ENCODE data around the gene PEX11B. TPM values are rescaled to one million over a fixed set of nuclear protein-coding genes. Genes with fewer than 3 reads are reported as not detected.

The PEX11B gene
- total RNA-seq, 1 experiment from 2014 or later, result 13.7 TPM

DNA sequence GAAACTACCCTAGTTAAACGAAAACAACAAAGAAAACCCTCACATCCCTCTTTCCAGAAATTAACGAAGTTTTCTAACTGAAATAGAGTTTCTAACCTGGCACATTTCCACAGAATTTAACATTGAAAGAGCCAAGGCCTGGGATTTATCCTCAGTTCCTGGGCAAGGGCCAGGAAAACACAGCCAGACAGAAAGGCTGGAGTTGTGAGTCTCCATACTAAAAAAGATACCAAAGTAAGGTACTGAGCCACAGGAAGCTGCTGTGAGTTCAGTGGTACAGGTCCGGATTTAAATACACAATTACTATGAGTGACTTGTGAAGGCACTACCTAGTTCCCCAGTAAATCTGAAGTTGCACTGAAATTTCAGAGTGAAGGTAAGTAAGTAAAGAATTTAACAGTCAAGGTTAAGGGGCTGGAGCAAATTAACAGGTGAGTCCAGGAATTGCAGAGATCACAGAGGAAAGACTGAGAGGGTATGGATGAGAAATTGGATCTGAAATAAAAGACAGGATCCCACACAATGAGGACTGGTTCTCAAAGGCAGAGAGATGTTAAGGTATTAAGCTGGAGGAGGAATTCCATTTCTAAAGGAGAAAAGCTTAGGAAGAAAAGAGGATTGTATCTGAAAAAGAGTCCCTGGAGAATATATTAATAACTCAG is 38.4 kb upstream of the PEX11B start:
- H3K4me2 ChIP-seq (ENCODE audit: insufficient read depth, insufficient read length, low read length), result peak overlapping the region; percentile 92
- TF ChIP-seq, protein P1, sequence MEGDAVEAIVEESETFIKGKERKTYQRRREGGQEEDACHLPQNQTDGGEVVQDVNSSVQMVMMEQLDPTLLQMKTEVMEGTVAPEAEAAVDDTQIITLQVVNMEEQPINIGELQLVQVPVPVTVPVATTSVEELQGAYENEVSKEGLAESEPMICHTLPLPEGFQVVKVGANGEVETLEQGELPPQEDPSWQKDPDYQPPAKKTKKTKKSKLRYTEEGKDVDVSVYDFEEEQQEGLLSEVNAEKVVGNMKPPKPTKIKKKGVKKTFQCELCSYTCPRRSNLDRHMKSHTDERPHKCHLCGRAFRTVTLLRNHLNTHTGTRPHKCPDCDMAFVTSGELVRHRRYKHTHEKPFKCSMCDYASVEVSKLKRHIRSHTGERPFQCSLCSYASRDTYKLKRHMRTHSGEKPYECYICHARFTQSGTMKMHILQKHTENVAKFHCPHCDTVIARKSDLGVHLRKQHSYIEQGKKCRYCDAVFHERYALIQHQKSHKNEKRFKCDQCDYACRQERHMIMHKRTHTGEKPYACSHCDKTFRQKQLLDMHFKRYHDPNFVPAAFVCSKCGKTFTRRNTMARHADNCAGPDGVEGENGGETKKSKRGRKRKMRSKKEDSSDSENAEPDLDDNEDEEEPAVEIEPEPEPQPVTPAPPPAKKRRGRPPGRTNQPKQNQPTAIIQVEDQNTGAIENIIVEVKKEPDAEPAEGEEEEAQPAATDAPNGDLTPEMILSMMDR (conservative IDR thresholded peaks at IDR 0.05), result no peak
- H3K79me2 ChIP-seq (ENCODE audit: insufficient read depth, low read length), result no peaks in the 10 kb centered on the region
- H2AFZ ChIP-seq (ENCODE audit: low read length), result no peak overlapping the region
- H3K27ac ChIP-seq (ENCODE audit: insufficient read length, low read depth, low read length), result no peak overlapping the region
- H3K56ac ChIP-seq (ENCODE audit: insufficient read length, low read depth, low read length), result no peak overlapping the region
- no peak overlapping the region for H3K14ac ChIP-seq (ENCODE audit: insufficient read depth, low read length)
- Mint-ChIP-seq H3K36me3 (ENCODE audit: insufficient read depth in 1 of 3, low read depth in 3 of 3) (no peaks in the 10 kb centered on the region; a peak in 1 of 7 replicates), H3K9me3 (no peaks in the 10 kb centered on the region), H3K4me3 (peak overlapping the region; percentile 77 to 82), H3K4me1 (peaks cover 27 to 28% of the 10 kb centered on the region in 2 experiments), H3K27ac (no peak overlapping the region), H3K27me3 (ENCODE audit: low read depth) (peaks cover 59% of the 10 kb centered on the region)
- H2BK5ac ChIP-seq (ENCODE audit: insufficient read length, low read length), result no peak overlapping the region
- H3K4me1 ChIP-seq (ENCODE audit: insufficient read depth, low read length), result no peaks in the 10 kb centered on the region; the same call in 1 of the 2 replicates
- no peak overlapping the region for H3T11ph ChIP-seq (ENCODE audit: low read length)
- H3K9ac ChIP-seq (ENCODE audit: extremely low read depth, insufficient read length, low read length), result no peak overlapping the region
- H2BK15ac ChIP-seq (ENCODE audit: low read depth, low read length), result no peak overlapping the region
- H3K23me2 ChIP-seq (ENCODE audit: insufficient read length, low read depth, low read length, poor library complexity, severe bottlenecking), result peaks cover 19% of the 10 kb centered on the region
- H3K27me3 ChIP-seq (ENCODE audit: insufficient read depth, low read length), result peaks cover 26% of the 10 kb centered on the region; the same call in 1 of the 2 replicates
- no peak overlapping the region for H3K23ac ChIP-seq (ENCODE audit: insufficient read length, low read depth, low read length)
- H3K79me1 ChIP-seq (ENCODE audit: insufficient read depth, low read depth, low read length, poor library complexity, severe bottlenecking), result no peaks in the 10 kb centered on the region
- H3K4ac ChIP-seq (ENCODE audit: low read depth, low read length), result no peak overlapping the region
- no peak overlapping the region for H2BK12ac ChIP-seq (ENCODE audit: insufficient read length, low read depth, low read length)
- H4K91ac ChIP-seq (ENCODE audit: insufficient read length, low read depth, low read length), result no peak overlapping the region
- H2BK20ac ChIP-seq (ENCODE audit: low read depth, low read length, poor library complexity, severe bottlenecking), result no peak overlapping the region
- no peak overlapping the region for H2AK5ac ChIP-seq (ENCODE audit: insufficient read length, low read length)
- no CpG with 5 or more reads among the region's 3 CpGs for WGBS (ENCODE audit: extremely low coverage, insufficient read length, low lambda C conversion rate)
- H4K20me1 ChIP-seq (ENCODE audit: control insufficient read depth, insufficient read depth, insufficient read length), result no peaks in the 10 kb centered on the region
- no peaks in the 10 kb centered on the region for H3K9me3 ChIP-seq (ENCODE audit: control insufficient read depth, low read depth, low read length)
- H2BK120ac ChIP-seq (ENCODE audit: low read depth, low read length, poor library complexity, severe bottlenecking), result no peak overlapping the region
- no peak overlapping the region for H4K8ac ChIP-seq (replicated peaks; ENCODE audit: insufficient read length, low read depth, low read length)
- no peak overlapping the region for H3K18ac ChIP-seq (ENCODE audit: insufficient read length, low read depth, low read length)
- DNase-seq, result no peak
- no peak overlapping the region for H4K5ac ChIP-seq (ENCODE audit: insufficient read length, low read depth, low read length)

Measured in H9 (cell line).